Omental fat pad (tissue), 4 donors: ENCODE data around the gene GRM7. TPM values are rescaled to one million over a fixed set of nuclear protein-coding genes. Genes with fewer than 3 reads are reported as not detected.

ENCODE experiments used
- ATAC-seq: fragments of 150-250 bp; one replicate; pipeline ENCODE4 v1.9.1; 2016; ENCODE audit warnings: mild to moderate bottlenecking, moderate library complexity; ENCODE audit not compliant: low FRiP score
- DNase-seq: peaks from one replicate; pipeline ENCODE4 v3.0.0-alpha.2; 2019; ENCODE audit warnings: low spot score
- CTCF ChIP-seq, 3 donors: fragments of 450-650 bp; IDR thresholded peaks; one replicate each; pipeline ENCODE4 v1.5.1; 2016 to 2017; ENCODE audit warnings: antibody characterized with exemption in 3 of 3, mild to moderate bottlenecking in 3 of 3, moderate library complexity in 2 of 3
- total RNA-seq, 4 donors: library from RNA; depleted of rRNA; stranded (reverse); fragments of >200 nt; gene quantifications; one replicate each; pipeline ENCODE4 v1.1.0, GENCODE V29; 2016

The GRM7 gene
- total RNA-seq, 4 donors from 2014 or later, result 0.12 to 0.82 (median 0.28) TPM; not detected in 1

GRCh38 chr3:7328339-7328738, 467.4 kb downstream of the GRM7 start:
- DNase-seq (no peak), ATAC-seq (no peak)
- no peak for TF ChIP-seq CTCF (IDR thresholded peaks at IDR 0.05)

GRCh38 chr3:7332696-7333095, 471.8 kb downstream of the GRM7 start:
- ATAC-seq (no peak), DNase-seq (no peak)
- no peak for TF ChIP-seq CTCF (IDR thresholded peaks at IDR 0.05)

GRCh38 chr3:7333125-7333524, 472.2 kb downstream of the GRM7 start:
- DNase-seq (no peak), ATAC-seq (no peak)
- TF ChIP-seq CTCF (IDR thresholded peaks at IDR 0.05), result no peak

GRCh38 chr3:7340795-7341194, 479.9 kb downstream of the GRM7 start:
- no peak for TF ChIP-seq CTCF (IDR thresholded peaks at IDR 0.05)
- DNase-seq (no peak), ATAC-seq (no peak)

- DNase-seq (no peak), ATAC-seq (no peak)
- no peak for TF ChIP-seq CTCF (IDR thresholded peaks at IDR 0.05)
Measured at GRCh38 chr3:7346364-7346763, 485.4 kb downstream of the GRM7 start.

GRCh38 chr3:7357101-7357500, 496.2 kb downstream of the GRM7 start:
- ATAC-seq (no peak), DNase-seq (no peak)
- no peak for TF ChIP-seq CTCF (IDR thresholded peaks at IDR 0.05)

GRCh38 chr3:7367968-7368367, 507.1 kb downstream of the GRM7 start:
- DNase-seq, result no peak
- no peak for ATAC-seq
- no peak for TF ChIP-seq CTCF (IDR thresholded peaks at IDR 0.05)
